ENCODE measurements around the gene PLXDC1.

The PLXDC1 gene

DNA sequence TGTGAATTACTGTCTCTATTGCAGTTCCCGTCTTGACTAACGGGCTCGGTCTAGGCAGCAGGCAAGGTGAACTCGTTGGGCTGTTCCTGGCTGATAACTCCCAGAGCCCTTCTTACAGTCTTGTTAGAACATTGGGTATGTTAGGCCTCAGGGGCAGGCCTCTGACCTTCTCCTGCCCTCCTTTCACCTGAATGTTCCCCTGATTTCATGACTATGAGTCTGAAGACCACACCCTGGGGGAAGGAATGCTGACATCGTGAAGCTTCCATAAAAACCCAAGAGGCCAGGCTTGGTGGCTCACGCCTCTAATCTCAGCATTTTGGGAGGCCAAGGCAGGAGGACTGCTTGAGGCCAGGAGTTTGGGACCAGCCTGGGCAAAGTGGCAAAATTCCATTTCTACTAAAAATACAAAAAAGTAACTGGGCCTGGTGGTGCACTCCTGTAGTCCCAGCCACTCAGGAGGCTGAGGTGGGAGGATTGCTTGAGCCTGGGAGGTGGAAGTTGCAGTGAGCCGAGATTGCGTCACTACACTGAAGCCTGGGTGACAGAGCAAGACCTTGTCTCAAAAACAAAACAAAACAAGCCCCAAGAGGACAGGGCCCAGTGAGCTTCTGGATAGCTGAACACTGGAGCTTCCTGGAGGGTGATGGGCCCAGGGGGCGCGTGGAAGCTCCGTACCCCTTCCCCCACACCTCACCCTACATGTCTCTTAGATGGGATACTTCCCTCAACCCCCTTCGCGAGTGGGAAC, 136.5 kb downstream of the PLXDC1 start:
- DNase-seq (ENCODE audit: low read depth in 3 of 3): no peak

DNA sequence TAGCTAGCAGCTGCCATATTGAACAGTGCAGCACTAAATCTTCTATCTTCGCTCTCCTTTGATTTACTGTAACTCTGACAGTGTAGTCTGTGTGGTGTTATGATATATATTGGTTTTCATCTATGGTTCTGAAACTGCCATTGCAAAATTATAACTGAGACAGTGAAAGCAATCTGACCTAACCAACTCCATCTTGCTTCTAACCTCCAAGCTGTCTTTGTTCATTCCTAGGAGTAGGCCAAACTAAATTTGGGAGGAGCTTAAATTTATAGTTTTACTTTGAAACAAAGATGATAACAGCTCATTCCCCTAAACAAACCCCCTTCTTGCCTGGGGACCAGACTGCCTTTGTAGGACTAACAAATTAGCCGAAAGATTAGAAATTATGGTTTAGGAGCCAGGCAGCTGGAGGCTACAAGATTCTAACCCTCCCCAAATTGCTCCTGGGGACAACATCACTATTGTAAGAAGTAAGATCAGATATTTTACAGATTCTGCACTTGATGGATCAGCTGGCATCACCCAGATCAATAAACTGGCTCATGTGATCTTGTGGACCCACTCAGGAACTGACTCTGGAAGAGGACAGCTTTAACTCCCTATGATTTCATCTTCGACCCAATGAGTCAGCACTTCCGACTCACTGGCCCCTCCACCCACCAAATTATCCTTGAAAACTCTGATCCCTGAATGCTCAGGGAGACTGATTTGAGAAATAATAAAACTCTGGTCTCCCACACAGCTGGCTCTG, 137.2 kb downstream of the PLXDC1 start:
- no peak for DNase-seq (ENCODE audit: low read depth in 3 of 3)

Measured in stimulated activated CD4-positive, alpha-beta T cell treated with anti-CD3 and anti-CD28 coated beads, TNF-alpha, amount 100 ng/mL, for 48 hours (primary cell).